UCSD-AML1 (cell line): ENCODE results near the gene SSC4D.
"Not testable (repeated sequence)": the region's sequence is repeated elsewhere in the genome, so short reads cannot be mapped to it uniquely, and the experiment has no call there.

Source experiments
- DNase-seq: peaks from one replicate; lab custom pipeline; 2025; ENCODE audit not compliant: unreplicated experiment; lab: John Stamatoyannopoulos, UW

The SSC4D gene

GRCh38 chr7:76409537-76409936 lies at the start of gene SSC4D:
Gene SSC4D, minus strand, starts transcription at chr7:76409697. Its CDS starts 5,258 bp downstream, at chr7:76404439.
- DNase-seq, result no peak

GRCh38 chr7:76458504-76458903 lies 49.0 kb upstream of the SSC4D start:
- DNase-seq, result not testable (repeated sequence)

GRCh38 chr7:76457017-76457416 lies 47.5 kb upstream of the SSC4D start:
- not testable (repeated sequence) for DNase-seq

DNA sequence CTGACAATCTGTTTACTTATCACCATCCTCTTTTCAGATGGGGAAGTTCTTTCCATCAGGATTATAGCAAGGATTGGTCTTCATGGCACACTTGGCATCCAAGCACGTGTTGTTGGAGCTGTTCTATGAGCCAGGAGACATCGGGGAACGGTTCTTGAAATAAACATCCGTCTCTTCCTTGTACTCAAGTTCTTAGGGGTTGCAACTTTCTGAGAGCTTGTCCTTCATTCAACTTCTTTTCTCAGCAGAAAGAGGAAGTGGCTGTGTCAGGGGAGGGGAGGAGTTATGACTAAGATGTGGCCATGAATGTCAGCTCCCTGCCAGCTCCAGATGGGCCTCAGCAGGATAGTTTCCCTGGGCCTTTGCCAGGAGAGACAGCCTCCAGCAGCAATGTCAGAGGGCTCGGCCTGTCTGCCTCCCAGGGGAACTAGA lies 36.1 kb upstream of the SSC4D start:
- DNase-seq, result peak; percentile 29

DNA sequence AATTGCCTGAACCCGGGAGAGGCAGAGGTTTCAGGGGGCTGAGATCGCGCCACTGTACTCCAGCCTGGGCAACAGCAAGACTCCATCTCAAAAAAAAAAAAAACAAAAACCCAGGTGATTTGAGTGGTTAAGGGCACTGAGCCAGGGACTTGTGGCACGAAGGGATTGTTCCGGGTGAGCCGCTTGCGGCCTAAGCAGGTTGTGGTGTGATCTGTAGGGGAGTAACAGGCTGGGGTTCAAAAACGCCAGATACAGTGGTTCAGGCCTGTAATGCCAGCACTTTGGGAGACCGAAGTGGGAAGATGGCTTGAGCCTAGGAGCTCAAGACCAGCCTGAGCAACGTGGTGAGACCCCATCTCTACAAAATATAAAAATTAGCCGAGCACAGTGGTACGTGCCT lies 34.3 kb upstream of the SSC4D start:
- DNase-seq, result not testable (repeated sequence)

DNA sequence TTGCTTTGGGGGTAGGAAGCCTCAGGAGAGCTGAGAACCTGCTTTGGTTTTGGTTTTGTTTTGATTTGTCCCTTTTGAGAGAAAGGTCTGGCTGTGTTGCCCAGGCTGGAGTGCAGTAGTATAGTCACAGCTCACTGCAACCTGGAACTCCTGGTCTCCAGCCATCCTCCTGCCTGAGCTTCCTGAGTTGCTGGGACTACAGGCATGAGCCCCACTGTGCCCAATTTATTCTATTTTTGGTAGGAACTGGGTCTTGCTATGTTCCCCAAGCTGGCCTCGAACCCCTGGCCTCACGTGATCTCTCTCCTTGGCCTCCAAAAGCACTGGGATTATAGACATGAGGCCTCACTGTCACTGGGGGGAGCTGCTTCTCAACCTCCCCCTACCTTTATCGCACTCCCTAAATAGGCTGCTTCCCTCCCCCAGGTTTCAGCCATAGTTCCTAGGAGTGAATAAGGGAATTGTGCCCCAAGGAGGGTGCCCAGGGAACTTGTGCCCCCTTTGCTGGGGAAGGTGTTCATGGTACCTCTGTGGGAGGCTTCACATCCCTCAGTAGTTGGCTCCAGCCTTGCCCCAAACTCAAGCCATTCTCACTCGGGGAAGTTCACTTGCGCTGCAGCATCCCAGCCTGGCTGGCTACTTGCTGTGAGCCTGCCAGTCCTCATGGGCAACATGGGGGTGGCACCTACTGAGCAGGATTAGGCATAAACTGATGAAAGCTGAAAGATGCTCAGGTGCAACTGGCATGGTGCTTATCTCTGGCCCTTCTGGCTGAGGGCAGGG lies 33.4 kb upstream of the SSC4D start:
- not testable (repeated sequence) for DNase-seq

- DNase-seq, result not testable (repeated sequence)
These were observed 32.3 kb upstream of the SSC4D start for GRCh38 chr7:76441792-76442191.

- DNase-seq, result not testable (repeated sequence)
These were observed 30.9 kb upstream of the SSC4D start for GRCh38 chr7:76440404-76440803.

GRCh38 chr7:76439120-76439888 lies 29.8 kb upstream of the SSC4D start:
- DNase-seq, result not testable (repeated sequence)

DNA sequence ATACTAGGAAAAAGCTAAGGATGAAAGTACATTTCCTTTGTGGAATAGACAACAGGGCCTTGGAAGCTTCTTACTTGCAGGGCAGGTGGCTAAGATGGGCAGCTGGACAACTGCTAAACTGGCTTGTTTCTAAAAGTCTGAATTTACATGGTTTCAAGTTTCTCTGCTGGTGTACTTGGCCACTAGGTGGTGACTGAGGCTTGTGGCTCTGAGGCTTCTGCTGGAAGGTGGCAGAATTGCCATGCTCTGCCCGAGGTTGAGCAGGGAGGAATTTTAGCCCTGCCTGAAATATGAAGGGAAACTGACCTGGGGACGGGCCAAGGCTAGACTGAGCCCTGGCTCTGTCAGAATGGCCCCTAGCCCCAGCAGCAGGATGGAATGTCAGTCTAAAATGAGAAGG lies 28.4 kb upstream of the SSC4D start:
- peak; percentile 41 for DNase-seq

- no peak for DNase-seq
These were observed 21.3 kb upstream of the SSC4D start for GRCh38 chr7:76430836-76431235.

DNA sequence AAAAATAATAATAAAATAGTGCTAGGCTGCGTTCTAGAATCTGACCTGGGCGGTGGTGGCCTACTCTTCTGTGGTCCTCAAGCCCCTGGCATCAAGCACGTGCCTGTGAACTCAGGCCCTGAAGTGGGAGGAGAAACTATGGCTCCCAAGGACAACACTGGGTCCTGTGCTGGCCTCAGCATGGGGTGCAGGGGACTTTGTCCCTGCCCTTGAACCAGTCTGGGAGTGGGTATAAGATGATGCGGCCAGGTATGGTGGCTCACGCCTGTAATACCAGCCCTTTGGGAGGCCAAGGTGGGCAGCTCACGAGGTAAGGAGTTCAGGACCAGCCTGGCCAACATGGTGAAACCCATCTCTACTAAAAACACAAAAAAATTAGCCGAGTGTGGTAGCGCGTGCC lies 20.7 kb upstream of the SSC4D start:
- DNase-seq, result no peak

DNA sequence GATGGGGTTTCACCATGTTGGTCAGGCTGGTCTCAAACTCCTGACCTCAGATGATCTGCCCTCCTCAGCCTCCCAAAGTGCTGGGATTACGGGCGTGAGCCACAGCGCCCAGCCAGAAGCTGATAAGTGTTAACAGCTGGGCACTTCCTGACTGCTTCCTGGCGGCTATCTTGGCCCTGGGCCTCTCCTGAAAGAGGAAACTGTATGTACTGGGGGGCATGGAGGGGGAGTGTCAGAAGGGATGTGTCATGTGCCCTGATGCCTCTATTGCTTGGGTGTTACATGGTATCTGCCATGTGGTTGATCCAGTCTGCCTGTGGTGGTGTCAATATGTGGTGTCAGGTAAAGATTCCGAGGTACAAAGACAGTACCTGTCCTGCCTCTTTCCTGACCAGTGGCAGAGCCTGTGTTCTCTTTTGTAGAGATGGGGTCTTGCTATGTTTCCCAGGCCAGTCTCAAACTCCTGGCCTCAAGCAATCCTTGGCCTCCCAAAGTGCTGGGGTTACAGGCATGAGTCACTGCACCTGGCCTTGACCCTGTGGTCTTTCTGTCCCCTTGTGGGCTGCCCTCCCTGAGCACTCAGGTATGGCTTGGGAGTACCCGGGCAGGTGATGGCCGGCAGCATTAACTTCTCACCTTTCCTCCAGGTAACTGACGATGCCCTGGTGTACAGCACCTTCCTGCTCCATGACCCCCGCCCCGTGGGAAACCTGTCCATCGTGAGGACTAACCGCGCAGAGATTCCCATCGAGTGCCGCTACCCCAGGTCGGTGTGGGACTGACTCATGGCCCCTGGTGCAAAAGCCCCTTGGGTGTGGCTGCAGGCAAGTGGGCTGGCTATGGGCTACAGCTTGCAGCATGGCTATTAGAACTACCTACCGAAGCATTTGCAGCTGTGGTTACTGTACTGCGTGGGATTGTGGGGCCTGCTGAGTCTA lies 19.6 kb upstream of the SSC4D start:
- peak; percentile 51 for DNase-seq

DNA sequence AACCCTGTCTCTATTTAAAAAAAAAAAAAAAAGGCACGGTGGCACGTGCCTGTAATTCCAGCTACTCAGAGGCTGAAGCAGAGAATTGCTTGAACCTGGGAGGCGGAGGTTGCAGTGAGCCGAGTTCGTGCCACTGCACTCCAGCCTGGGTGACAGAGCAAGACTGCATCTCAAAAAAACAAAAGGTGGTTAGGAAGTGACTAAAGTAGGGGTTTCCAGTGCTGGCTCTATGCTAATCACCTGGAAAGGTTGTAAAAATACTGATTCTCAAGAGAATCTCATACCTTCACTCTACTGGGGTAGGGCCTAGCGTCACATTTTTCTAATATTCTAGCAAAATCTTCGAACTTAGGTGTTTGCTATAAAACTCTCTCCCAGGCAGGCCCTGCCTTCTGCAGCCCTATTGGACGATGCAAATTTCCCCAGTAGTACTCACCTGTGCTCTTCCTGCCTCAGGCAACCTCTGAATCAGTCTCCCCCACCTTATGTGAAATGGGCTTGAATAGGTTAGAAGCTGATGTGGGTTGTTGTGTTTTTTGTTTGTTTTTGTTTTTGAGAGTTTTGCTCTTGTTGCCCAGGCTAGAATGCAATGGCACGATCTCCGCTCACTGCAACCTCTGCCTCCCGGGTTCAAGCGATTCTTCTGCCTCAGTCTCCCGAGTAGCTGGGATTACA lies 18.8 kb upstream of the SSC4D start:
- DNase-seq, result no peak

- no peak for DNase-seq
These were observed 18.1 kb upstream of the SSC4D start for GRCh38 chr7:76427635-76428034.

DNA sequence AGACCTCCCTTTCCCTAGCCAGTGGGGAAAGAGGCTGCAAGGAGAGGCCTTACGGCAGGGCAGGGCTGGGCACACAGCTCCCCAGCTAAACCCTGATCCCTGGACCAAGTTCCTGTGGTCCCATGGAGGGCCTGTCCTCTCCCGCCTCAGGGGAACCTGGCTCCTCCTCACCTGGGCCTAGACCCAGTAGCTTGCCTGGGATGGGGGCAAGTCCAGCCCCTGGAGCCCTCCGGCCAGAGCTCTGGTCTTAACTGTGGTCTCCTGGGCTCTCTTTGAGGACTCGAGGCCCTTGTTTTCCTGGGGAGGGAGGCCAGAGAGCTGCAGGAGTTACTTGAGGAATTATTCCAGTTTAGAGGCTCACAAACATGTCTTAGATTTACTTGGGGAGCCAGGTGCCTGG lies 16.7 kb upstream of the SSC4D start:
- no peak for DNase-seq

GRCh38 chr7:76425558-76425957 lies 16.1 kb upstream of the SSC4D start:
- not testable (repeated sequence) for DNase-seq

GRCh38 chr7:76425156-76425555 lies 15.7 kb upstream of the SSC4D start:
- DNase-seq, result no peak

GRCh38 chr7:76424413-76425111 lies 15.1 kb upstream of the SSC4D start, which contains the start of gene ZP3:
Gene ZP3, plus strand, starts transcription at chr7:76424950. Its CDS starts 15 bp downstream, at chr7:76424965.
- no peak for DNase-seq
